Panc1 (cell line): Measurements from ENCODE around the gene KRT13. TPM values are rescaled to one million over a fixed set of nuclear protein-coding genes. Genes with fewer than 3 reads are reported as not detected.

Experiments used
- ATAC-seq: fragments of 200-7000 bp; cut with Tn5 transposase; 2 replicates; pipeline ENCODE4 v1.9.1; 2020; ENCODE audit warnings: mild to moderate bottlenecking, moderate library complexity
- BruUV-seq: library from RNA; stranded (reverse); fragments of 400-500 nt; replicated peaks from 2 replicates; lab custom pipeline; 2021; lab: Mats Ljungman, UMichigan
- CTCF ChIA-PET: fragments of 300-600 bp; sonication (Branson Sonifier 250); formaldehyde crosslinking; loops from one replicate; lab custom pipeline; 2022; ENCODE audit warnings: antibody characterized with exemption; lab: Charles Lee
- POLR2A ChIA-PET: fragments of 300-600 bp; sonication (Branson Sonifier 250); formaldehyde crosslinking; loops from one replicate; lab custom pipeline; 2022; ENCODE audit warnings: antibody characterized with exemption; lab: Charles Lee
- DNase-seq: peaks from one replicate; pipeline ENCODE4 v3.0.0-alpha.2; 2010; ENCODE audit warnings: low read depth, low spot score
- H3K27ac ChIP-seq: 2 replicates; pipeline ENCODE4 v1.5.1; 2011; ENCODE audit warnings: mild to moderate bottlenecking, low read length, inconsistent platforms
- H3K27me3 ChIP-seq: fragments of 200-500 bp; sonication (Bioruptor generic); 2 replicates; pipeline ENCODE4 v1.6.0; 2014; ENCODE audit warnings: low read length, inconsistent platforms; ENCODE audit not compliant: control insufficient read depth, insufficient read depth
- H3K36me3 ChIP-seq: fragments of 200-500 bp; sonication (Bioruptor generic); 2 replicates; pipeline ENCODE4 v1.5.1; 2014; ENCODE audit warnings: inconsistent platforms, mild to moderate bottlenecking, low read length, moderate library complexity; ENCODE audit not compliant: control insufficient read depth, insufficient read depth
- H3K4me1 ChIP-seq: 2 replicates; pipeline ENCODE4 v1.5.1; 2011; ENCODE audit warnings: inconsistent platforms, mild to moderate bottlenecking, low read length, moderate library complexity; ENCODE audit not compliant: control insufficient read depth, insufficient read depth
- H3K4me3 ChIP-seq, 2 experiments: 2 replicates each; pipeline ENCODE4 v1.5.1; 2011 to 2012; ENCODE audit warnings: low read depth in 2 of 2, low read length in 2 of 2, mild to moderate bottlenecking in 2 of 2, inconsistent platforms in 1 of 2, moderate library complexity in 1 of 2
- H3K9me3 ChIP-seq: fragments of 200-500 bp; sonication (Bioruptor generic); 2 replicates; pipeline ENCODE4 v1.5.1; 2014; ENCODE audit warnings: low read depth, mild to moderate bottlenecking, inconsistent platforms, low read length, moderate library complexity; ENCODE audit not compliant: control insufficient read depth, insufficient read depth
- CTCF ChIP-seq: fragments of 450-650 bp; IDR thresholded peaks from 2 replicates; pipeline ENCODE4 v1.5.1; 2017; ENCODE audit warnings: mild to moderate bottlenecking
- POLR2AphosphoS5 ChIP-seq: IDR thresholded peaks from 2 replicates; pipeline ENCODE4 v1.6.1; 2012; ENCODE audit warnings: mild to moderate bottlenecking, low read depth, low read length, moderate library complexity
- SIN3A ChIP-seq: IDR thresholded peaks from 2 replicates; pipeline ENCODE4 v1.6.1; 2012; ENCODE audit warnings: low read depth, mild to moderate bottlenecking, low read length, moderate library complexity, borderline replicate concordance; ENCODE audit not compliant: insufficient read depth
- TCF7L2 ChIP-seq: IDR thresholded peaks from 2 replicates; pipeline ENCODE4 v1.6.1; 2011; ENCODE audit warnings: mild to moderate bottlenecking, low read depth, low read length, inconsistent platforms
- in situ Hi-C: cut with HindIII; loops from 2 replicates; pipeline ENCODE4 v1.10.0; 2016; ENCODE audit warnings: low sequenced_read_pairs, low pct_unique_long_range_greater_than_20kb
- intact Hi-C: fragments of 100-400 bp; cut with micrococcal nuclease; formaldehyde crosslinking; loops from one replicate; pipeline ENCODE4 v1.10.0; 2022; ENCODE audit not compliant: unreplicated experiment
- total RNA-seq: library from RNA; stranded (reverse); gene quantifications from one replicate; pipeline ENCODE4 v1.2.1, GENCODE V29; 2021; ENCODE audit not compliant: unreplicated experiment
- TF ChIP-seq, protein P1 (sequence below), 2 experiments: IDR thresholded peaks; 2 replicates each; pipeline ENCODE4 v1.6.1; 2011 to 2012; ENCODE audit warnings: low read depth in 2 of 2, control low read depth in 1 of 2, low read length in 1 of 2, mild to moderate bottlenecking in 1 of 2, moderate library complexity in 1 of 2; ENCODE audit not compliant: insufficient read depth in 1 of 2

The KRT13 gene
- total RNA-seq, 1 experiment from 2014 or later: 0.36 TPM

GRCh38 chr17:41476866-41477815, 28.3 kb downstream of the KRT13 start:
- Histone ChIP-seq H3K9me3 (no peaks in the 10 kb centered on the region), H3K27ac (no peak overlapping the region), H3K27me3 (no peaks in the 10 kb centered on the region), H3K4me1 (no peaks in the 10 kb centered on the region), H3K4me3 (no peak overlapping the region), H3K36me3 (no peaks in the 10 kb centered on the region)
- in situ Hi-C loops: no loop called here
- ChIA-PET CTCF (interaction anchor here (0.7 kb wide), 1 partner anchor 84 kb away, joined by 4 read pairs; no protein-coding TSS in a partner anchor), POLR2A (no interaction called here)
- no peak for ATAC-seq
- BruUV-seq: no TSS peak
- TF ChIP-seq CTCF (no peak), SIN3A (no peak), TCF7L2 (no peak), POLR2AphosphoS5 (no peak)
- TF ChIP-seq, protein P1, sequence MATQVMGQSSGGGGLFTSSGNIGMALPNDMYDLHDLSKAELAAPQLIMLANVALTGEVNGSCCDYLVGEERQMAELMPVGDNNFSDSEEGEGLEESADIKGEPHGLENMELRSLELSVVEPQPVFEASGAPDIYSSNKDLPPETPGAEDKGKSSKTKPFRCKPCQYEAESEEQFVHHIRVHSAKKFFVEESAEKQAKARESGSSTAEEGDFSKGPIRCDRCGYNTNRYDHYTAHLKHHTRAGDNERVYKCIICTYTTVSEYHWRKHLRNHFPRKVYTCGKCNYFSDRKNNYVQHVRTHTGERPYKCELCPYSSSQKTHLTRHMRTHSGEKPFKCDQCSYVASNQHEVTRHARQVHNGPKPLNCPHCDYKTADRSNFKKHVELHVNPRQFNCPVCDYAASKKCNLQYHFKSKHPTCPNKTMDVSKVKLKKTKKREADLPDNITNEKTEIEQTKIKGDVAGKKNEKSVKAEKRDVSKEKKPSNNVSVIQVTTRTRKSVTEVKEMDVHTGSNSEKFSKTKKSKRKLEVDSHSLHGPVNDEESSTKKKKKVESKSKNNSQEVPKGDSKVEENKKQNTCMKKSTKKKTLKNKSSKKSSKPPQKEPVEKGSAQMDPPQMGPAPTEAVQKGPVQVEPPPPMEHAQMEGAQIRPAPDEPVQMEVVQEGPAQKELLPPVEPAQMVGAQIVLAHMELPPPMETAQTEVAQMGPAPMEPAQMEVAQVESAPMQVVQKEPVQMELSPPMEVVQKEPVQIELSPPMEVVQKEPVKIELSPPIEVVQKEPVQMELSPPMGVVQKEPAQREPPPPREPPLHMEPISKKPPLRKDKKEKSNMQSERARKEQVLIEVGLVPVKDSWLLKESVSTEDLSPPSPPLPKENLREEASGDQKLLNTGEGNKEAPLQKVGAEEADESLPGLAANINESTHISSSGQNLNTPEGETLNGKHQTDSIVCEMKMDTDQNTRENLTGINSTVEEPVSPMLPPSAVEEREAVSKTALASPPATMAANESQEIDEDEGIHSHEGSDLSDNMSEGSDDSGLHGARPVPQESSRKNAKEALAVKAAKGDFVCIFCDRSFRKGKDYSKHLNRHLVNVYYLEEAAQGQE (IDR thresholded peaks at IDR 0.05; ENCODE audit: insufficient read depth in 1 of 2, low read depth in 2 of 2, low read length in 1 of 2): no peak
- intact Hi-C loops: no loop called here
- no peak for DNase-seq

GRCh38 chr17:41475421-41475820, 30.0 kb downstream of the KRT13 start:
- Histone ChIP-seq H3K36me3 (no peaks in the 10 kb centered on the region), H3K9me3 (no peaks in the 10 kb centered on the region; the same call in 1 of the 2 replicates), H3K4me3 (no peak overlapping the region), H3K27me3 (no peaks in the 10 kb centered on the region), H3K4me1 (no peaks in the 10 kb centered on the region), H3K27ac (no peak overlapping the region)
- TF ChIP-seq SIN3A (no peak), CTCF (no peak), TCF7L2 (no peak), POLR2AphosphoS5 (no peak)
- TF ChIP-seq, protein P1 (IDR thresholded peaks at IDR 0.05; ENCODE audit: insufficient read depth in 1 of 2, low read depth in 2 of 2, low read length in 1 of 2): no peak
- ATAC-seq (no peak), DNase-seq (no peak)
- intact Hi-C loops (no loop called here), in situ Hi-C loops (no loop called here)
- BruUV-seq: no TSS peak
- POLR2A ChIA-PET: no interaction called here
- CTCF ChIA-PET: interaction anchor here (0.8 kb wide), 1 partner anchor 73 kb away, joined by 3 read pairs; no protein-coding TSS in a partner anchor
